NCI-H774 (cell line): ENCODE measurements around the gene ATP8A2.

Source experiments
- DNase-seq: peaks from one replicate; lab custom pipeline; 2025; lab: John Stamatoyannopoulos, UW

ATP8A2 gene

GRCh38 chr13:25630329-25630900, 258.6 kb downstream of the ATP8A2 start:
- DNase-seq: no peak

DNA sequence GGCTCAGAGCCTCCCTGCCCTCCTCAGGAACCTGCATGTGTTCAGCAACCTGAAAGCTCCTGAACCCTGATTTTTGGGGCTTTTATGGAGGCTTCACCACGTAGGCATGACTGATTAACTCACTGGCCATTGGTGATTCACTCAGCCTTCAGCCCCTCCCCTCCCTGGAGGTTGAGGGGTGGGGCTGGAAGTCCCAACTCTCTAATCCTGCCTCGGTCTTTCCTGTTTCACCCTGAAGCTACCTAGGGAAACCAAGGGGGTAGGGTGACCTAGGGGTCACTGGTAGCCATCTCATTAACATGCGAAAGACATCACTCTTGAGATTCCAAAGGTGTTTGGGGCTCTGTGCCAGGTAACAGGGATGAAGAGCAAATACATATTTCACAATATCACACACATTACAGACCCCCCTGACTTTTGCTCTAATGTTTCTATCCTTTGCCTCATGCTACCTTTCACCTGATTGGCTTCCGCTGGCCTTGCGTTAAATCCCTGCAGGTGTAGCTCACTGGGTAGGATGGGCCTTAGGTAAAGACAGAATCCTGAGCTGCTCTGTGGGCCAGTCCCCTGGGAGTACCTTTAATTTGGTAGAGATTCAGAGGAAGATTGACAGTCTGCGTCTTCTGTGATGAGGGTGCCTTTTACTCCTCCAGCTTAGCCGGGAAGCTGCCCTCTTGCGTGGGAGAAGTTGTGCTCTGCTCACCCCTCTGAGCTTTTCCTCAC, 260.6 kb downstream of the ATP8A2 start:
- DNase-seq: no peak

DNA sequence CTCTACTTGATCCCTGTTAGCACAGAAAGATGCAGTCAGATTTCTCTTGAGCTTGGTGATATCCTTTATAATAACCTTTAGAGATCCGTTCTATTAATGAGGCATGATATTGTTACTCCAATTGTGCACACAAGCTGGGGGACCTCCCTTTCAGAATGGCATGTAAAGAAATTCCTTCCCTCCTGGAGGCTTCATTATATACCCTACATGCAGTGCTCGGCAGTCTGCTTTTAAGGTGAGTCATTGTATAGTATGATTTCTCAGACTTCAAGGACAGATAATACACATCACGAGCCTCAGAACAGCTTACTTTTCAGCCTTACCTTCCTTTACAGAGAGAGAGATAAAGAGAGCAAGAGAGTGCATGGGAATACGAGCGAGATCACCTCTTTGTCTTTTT, 261.3 kb downstream of the ATP8A2 start:
- no peak for DNase-seq

DNA sequence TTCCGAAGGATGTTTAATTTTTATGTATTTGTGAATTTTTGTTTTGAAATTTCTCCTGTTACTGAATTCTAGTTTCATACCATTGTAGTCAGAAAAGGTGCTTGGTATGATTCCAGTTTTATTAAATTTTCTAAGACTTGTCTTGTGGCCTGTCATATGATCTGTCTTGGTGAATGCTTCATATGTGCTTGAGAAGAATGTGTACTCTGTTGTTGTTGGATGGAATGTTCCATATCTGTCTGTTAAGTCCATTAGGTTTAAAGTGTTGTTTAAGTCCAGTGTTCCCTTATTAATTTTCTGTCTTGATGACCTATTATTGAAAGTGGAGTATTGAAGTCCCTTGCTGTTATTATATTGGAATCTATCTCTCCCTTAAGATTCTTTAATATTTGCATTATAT, 273.9 kb downstream of the ATP8A2 start:
- no peak for DNase-seq

GRCh38 chr13:25649001-25649633, 277.3 kb downstream of the ATP8A2 start:
- DNase-seq: no peak

DNA sequence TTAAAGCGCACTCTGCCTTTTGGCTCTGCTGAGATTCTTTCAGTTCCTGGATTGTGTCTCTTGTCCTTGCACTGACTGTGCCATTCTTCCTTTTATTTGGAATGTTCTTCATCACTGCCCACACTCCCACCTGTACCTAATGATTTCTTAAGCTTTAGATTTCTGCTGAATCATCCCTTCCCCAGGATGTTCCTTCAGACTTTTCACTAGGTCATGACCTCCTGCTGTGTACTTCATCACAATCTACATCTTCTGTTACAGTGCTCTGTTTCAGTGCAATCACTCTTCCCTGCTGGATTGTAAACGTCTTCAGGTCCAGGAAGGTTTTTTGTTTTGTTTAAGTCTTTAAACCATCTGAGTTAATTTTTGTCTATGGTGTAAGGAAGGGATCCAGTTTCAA, 281.0 kb downstream of the ATP8A2 start:
- DNase-seq: no peak

GRCh38 chr13:25654322-25654721, 282.5 kb downstream of the ATP8A2 start:
- no peak for DNase-seq

- no peak for DNase-seq
These were observed 285.4 kb downstream of the ATP8A2 start for GRCh38 chr13:25657157-25657556.

DNA sequence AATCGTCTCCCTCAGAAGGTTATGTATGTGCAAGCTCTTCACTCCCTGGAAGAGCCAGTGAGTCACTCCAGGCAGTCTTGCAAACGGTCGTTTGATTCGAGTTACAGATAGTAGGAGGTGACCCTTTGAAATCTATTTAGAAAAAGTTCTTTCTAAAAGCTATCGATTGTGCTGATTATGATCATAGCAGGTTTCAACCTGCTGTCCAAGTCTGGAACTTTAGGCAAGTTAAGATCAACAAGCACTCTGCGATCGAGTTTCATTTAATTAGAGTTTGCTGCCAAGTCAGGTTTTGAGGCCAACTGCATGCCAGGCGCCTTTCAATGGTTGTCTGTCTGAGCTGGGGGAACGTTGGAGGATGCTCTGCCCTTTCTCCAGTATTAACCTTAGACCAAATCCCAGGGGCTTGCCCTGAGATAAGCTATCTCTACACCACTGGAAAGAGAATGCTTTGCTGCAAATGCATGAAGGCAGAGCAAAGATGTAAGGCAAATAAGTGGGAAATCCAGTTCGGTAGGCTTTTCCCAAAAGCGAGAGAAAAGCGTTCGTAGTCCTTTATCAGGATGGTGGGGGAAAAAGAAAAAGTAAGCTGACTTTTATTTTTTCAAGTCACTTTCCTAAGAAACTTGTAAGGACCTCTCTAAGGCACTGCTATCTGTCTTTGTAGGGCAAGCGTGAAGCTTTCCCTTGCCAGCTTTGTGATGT, 287.5 kb downstream of the ATP8A2 start:
- DNase-seq: peak; percentile 14

DNA sequence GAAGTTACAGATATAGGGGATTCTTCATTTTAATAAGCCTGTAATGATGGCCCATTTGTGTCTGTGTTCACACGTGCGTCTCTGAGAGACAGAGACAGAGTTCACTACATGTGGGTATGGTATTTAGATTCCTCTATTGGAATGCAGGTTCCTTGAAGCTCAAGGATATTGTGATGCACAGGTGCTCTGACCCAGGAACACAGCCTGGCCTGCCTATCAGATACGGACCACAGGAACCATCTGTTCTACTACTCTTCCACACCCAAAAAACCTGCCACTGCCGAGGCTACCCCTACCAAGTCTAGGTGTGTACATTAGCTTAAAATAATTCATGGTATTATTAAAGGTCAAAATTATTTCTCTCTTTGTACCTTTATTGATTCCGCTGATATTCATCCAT, 289.2 kb downstream of the ATP8A2 start:
- DNase-seq: no peak

GRCh38 chr13:25662516-25662915, 290.7 kb downstream of the ATP8A2 start:
- DNase-seq: no peak

DNA sequence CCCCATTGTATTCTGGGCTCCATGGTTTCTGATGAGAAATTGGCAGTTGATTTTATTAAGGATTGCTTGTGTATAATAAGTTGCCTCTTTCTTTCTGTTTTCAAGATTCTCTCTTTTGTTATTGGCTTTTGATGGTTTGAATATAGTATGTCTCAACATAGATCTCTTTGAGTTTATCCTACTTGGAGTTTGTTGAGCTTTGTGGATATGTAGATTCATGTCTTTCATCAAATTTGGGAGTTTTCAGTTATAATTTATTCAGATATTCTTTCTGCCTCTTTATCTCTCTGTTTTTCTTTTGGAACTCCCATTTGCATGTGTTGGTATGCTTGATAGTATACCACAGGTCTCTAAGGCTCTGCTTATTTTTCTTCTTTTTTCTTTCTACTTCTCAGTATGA, 296.6 kb downstream of the ATP8A2 start:
- no peak for DNase-seq

- no peak for DNase-seq
These were observed 301.9 kb downstream of the ATP8A2 start for GRCh38 chr13:25673711-25674110.

- no peak for DNase-seq
These were observed 302.6 kb downstream of the ATP8A2 start for GRCh38 chr13:25674371-25674770.

GRCh38 chr13:25675060-25675459, 303.3 kb downstream of the ATP8A2 start:
- DNase-seq: no peak

GRCh38 chr13:25677956-25678355, 306.2 kb downstream of the ATP8A2 start:
- no peak for DNase-seq

GRCh38 chr13:25678398-25678797, 306.6 kb downstream of the ATP8A2 start:
- DNase-seq: no peak

DNA sequence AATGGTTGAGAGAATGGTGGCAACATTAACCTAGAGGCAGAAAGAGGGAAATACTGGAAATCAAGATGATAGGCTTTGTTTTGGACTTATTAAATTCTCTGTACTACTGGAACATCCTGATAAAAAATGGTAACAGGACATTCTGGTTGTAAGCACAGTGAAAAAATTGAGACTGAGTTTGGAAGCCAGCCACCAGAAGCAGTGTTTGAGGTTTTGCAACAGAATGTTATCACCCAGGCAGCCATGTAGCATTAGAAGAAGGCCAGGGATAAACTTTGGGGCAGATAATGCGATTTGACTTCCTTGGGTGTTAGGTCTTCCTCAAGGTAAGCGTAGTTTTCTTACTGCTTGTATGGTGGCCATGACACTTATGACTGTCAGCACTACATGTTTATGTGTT, 307.4 kb downstream of the ATP8A2 start:
- no peak for DNase-seq

GRCh38 chr13:25679936-25680335, 308.2 kb downstream of the ATP8A2 start:
- no peak for DNase-seq

DNA sequence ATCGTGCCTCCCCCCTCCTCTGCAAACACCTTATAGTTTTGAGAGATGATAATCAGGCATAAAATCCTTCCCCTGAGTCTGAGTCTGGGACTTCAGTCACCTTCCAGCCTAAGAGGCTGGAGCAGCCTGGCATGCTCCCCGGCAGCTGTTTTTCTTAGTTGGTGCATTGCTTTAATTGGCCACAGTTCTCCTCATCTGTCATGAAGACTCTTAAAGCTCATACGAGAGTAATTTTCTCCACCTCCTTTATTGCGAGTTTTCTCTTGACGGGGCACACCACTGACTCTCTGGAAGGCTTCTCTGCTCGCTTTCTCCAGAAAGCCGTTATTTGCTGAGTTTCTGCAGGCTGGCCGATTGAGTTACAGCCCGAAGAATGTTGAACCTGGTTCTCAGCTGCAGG, 310.5 kb downstream of the ATP8A2 start:
- no peak for DNase-seq

DNA sequence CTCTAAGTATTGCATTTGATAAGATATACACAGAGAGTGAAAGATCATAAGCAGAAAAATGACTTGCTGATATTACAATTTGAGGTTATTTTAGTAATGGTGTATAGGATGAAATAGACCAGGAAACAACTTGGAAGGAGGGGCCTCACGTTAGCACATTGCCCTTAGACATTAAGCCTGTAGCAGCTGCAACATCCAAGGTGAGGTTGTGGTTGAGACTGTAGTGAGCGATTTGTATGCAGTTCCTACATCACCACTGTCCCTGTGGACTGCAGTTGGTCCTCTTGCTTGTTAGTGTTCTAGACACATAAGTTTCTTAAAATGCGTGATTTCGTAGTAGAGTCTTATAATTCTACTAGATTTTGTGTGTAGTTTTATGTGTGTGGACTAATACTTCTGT, 311.3 kb downstream of the ATP8A2 start:
- DNase-seq: no peak

DNA sequence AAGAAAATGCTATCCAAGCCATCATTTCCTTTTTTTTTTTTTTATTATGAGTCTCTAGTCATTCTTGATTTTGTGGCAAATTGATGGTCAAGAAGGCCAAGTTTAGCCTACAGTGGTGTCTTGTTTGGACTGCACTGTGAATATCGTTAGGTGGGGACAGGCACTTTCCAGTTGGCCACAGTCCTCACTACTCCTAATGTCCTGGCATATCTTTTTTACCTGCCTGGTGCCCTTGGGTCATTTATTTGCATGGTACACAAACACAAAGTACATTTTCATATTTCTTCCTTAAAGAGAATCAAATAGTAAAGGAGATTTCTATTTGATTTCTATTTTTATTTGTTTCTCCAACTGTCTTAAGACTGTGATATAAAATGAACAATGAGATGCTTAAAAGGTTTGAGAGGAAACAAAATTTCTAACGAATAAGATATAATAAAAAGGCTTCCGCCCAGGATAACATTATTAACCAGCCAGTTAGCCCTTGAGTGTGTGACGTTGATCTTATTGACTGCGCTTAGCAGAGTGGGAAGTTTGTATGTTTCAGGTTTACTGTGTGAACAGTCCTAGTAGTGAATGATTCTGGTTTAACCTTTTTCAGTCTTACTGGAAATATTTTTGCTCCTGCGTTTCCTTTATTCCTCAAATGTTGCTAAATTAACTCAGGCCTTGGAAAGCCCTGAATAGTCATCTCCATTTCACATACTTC, 312.0 kb downstream of the ATP8A2 start:
- DNase-seq: no peak
